Measurements from ENCODE around the gene PATJ.

GRCh38 chr1:62180639-62181038, 438.4 kb downstream of the PATJ start:
- TF ChIP-seq REST (IDR thresholded peaks at IDR 0.05; ENCODE audit: insufficient read depth in 1 of 2, low read depth in 2 of 2, low read length in 2 of 2) (no peak), TAF1 (IDR thresholded peaks at IDR 0.05; ENCODE audit: borderline replicate concordance, insufficient read depth, low read length) (no peak), POLR2AphosphoS5 (IDR thresholded peaks at IDR 0.05; ENCODE audit: low read depth, low read length) (no peak), SIN3A (IDR thresholded peaks at IDR 0.05; ENCODE audit: borderline replicate concordance, insufficient read depth, low read length) (no peak)
